ENCODE data around the gene CYB5R2. TPM values are rescaled to one million over a fixed set of nuclear protein-coding genes. Genes with fewer than 3 reads are reported as not detected.

Gene CYB5R2
- total RNA-seq, 1 experiment from 2014 or later = 4.5 TPM

- peaks cover 76% of the 10 kb centered on the region for H3K36me3 Mint-ChIP-seq (ENCODE audit: insufficient read depth, unreplicated experiment)
- Histone ChIP-seq H3K27me3 (replicated peaks; ENCODE audit: control insufficient read depth, insufficient read depth, low read length) (no peaks in the 10 kb centered on the region), H3K4me3 (ENCODE audit: low read depth, low read length) (no peak overlapping the region), H3K9me3 (no peaks in the 10 kb centered on the region), H3K36me3 (ENCODE audit: control insufficient read depth, insufficient read depth, low read length) (peaks cover 14% of the 10 kb centered on the region), H3K4me1 (no peaks in the 10 kb centered on the region; the same call in 1 of the 2 replicates)
- no peaks in the 10 kb centered on the region for H3K27me3 Mint-ChIP-seq (ENCODE audit: insufficient read depth, unreplicated experiment)
- no TSS peak for BruUV-seq (replicated peaks)
- peaks cover 14% of the 10 kb centered on the region for H3K4me1 Mint-ChIP-seq (ENCODE audit: low read depth, unreplicated experiment)
- H3K9me3 Mint-ChIP-seq (ENCODE audit: unreplicated experiment) = no peaks in the 10 kb centered on the region
- POLR2A ChIA-PET = no interaction called here
- CTCF ChIA-PET = interaction anchor here (1.5 kb wide), 1 partner anchor 65 kb away, joined by 4 read pairs; no protein-coding TSS in a partner anchor
- H3K27ac Mint-ChIP-seq (ENCODE audit: unreplicated experiment) = no peak overlapping the region
- TF ChIP-seq CTCF (IDR thresholded peaks at IDR 0.05; ENCODE audit: insufficient read depth in 1 of 2, low read depth in 1 of 2, low read length in 1 of 2, severe bottlenecking in 1 of 2, unreplicated experiment in 1 of 2) = no peak
- intact Hi-C loops (cut with micrococcal nuclease; ENCODE audit: unreplicated experiment) = no loop called here
- no peak for DNase-seq
- H3K4me3 Mint-ChIP-seq (ENCODE audit: unreplicated experiment) = no peak overlapping the region
Measured at GRCh38 chr11:7636350-7636749, 37.0 kb downstream of the CYB5R2 start.

- H3K4me3 ChIP-seq (ENCODE audit: low read depth, low read length) = no peak overlapping the region
- H3K4me1 ChIP-seq = peaks cover 4% of the 10 kb centered on the region
- H3K27me3 Mint-ChIP-seq (ENCODE audit: insufficient read depth, unreplicated experiment) = no peaks in the 10 kb centered on the region
- BruUV-seq (replicated peaks) = no TSS peak
- ChIA-PET CTCF (interaction anchor here (0.7 kb wide), 1 partner anchor 64 kb away, joined by 3 read pairs; no protein-coding TSS in a partner anchor), POLR2A (no interaction called here)
- no peaks in the 10 kb centered on the region for H3K27me3 ChIP-seq (replicated peaks; ENCODE audit: control insufficient read depth, insufficient read depth, low read length)
- H3K27ac Mint-ChIP-seq (ENCODE audit: unreplicated experiment) = no peak overlapping the region
- no peak overlapping the region for H3K4me3 Mint-ChIP-seq (ENCODE audit: unreplicated experiment)
- H3K9me3 ChIP-seq = no peaks in the 10 kb centered on the region
- H3K36me3 Mint-ChIP-seq (ENCODE audit: insufficient read depth, unreplicated experiment) = peaks cover 79% of the 10 kb centered on the region
- H3K4me1 Mint-ChIP-seq (ENCODE audit: low read depth, unreplicated experiment) = peaks cover 10% of the 10 kb centered on the region
- DNase-seq = no peak
- TF ChIP-seq CTCF (IDR thresholded peaks at IDR 0.05; ENCODE audit: insufficient read depth in 1 of 2, low read depth in 1 of 2, low read length in 1 of 2, severe bottlenecking in 1 of 2, unreplicated experiment in 1 of 2) = no peak
- peaks cover 14% of the 10 kb centered on the region for H3K36me3 ChIP-seq (ENCODE audit: control insufficient read depth, insufficient read depth, low read length)
- H3K9me3 Mint-ChIP-seq (ENCODE audit: unreplicated experiment) = no peaks in the 10 kb centered on the region
- intact Hi-C loops (cut with micrococcal nuclease; ENCODE audit: unreplicated experiment) = no loop called here
Measured at GRCh38 chr11:7635708-7636107, 37.6 kb downstream of the CYB5R2 start.

GRCh38 chr11:7635137-7635536, 38.2 kb downstream of the CYB5R2 start:
- peaks cover 14% of the 10 kb centered on the region for H3K36me3 ChIP-seq (ENCODE audit: control insufficient read depth, insufficient read depth, low read length)
- H3K9me3 ChIP-seq = no peaks in the 10 kb centered on the region
- H3K36me3 Mint-ChIP-seq (ENCODE audit: insufficient read depth, unreplicated experiment) = peaks cover 77% of the 10 kb centered on the region
- H3K27ac Mint-ChIP-seq (ENCODE audit: unreplicated experiment) = no peak overlapping the region
- no peak overlapping the region for H3K4me3 ChIP-seq (ENCODE audit: low read depth, low read length)
- H3K9me3 Mint-ChIP-seq (ENCODE audit: unreplicated experiment) = no peaks in the 10 kb centered on the region
- TF ChIP-seq CTCF (IDR thresholded peaks at IDR 0.05; ENCODE audit: insufficient read depth in 1 of 2, low read depth in 1 of 2, low read length in 1 of 2, severe bottlenecking in 1 of 2, unreplicated experiment in 1 of 2) = no peak
- peaks cover 9% of the 10 kb centered on the region for H3K4me1 ChIP-seq
- no peaks in the 10 kb centered on the region for H3K27me3 ChIP-seq (replicated peaks; ENCODE audit: control insufficient read depth, insufficient read depth, low read length)
- ChIA-PET POLR2A (no interaction called here), CTCF (interaction anchor here (0.7 kb wide), 1 partner anchor 64 kb away, joined by 3 read pairs; no protein-coding TSS in a partner anchor)
- intact Hi-C loops (cut with micrococcal nuclease; ENCODE audit: unreplicated experiment) = no loop called here
- no peak for DNase-seq
- no peak overlapping the region for H3K4me3 Mint-ChIP-seq (ENCODE audit: unreplicated experiment)
- no TSS peak for BruUV-seq (replicated peaks)
- H3K27me3 Mint-ChIP-seq (ENCODE audit: insufficient read depth, unreplicated experiment) = no peaks in the 10 kb centered on the region
- peaks cover 4% of the 10 kb centered on the region for H3K4me1 Mint-ChIP-seq (ENCODE audit: low read depth, unreplicated experiment)

Measured in Caco-2 (cell line).